H1 (cell line): ENCODE data around the gene NRXN2. TPM values are rescaled to one million over a fixed set of nuclear protein-coding genes. Genes with fewer than 3 reads are reported as not detected.
"Not testable (repeated sequence)": the region's sequence is repeated elsewhere in the genome, so short reads cannot be mapped to it uniquely, and the experiment has no call there.

ENCODE experiments used
- CTCF ChIA-PET: fragments of 300-600 bp; sonication (Branson Sonifier 250); formaldehyde crosslinking; loops from one replicate; lab custom pipeline; 2021; ENCODE audit not compliant: partially characterized antibody; lab: Charles Lee
- POLR2A ChIA-PET: fragments of 300-600 bp; sonication (Branson Sonifier 250); formaldehyde crosslinking; loops from one replicate; lab custom pipeline; 2021; ENCODE audit warnings: inconsistent platforms; ENCODE audit not compliant: partially characterized antibody; lab: Charles Lee
- DNase-seq, 2 experiments: peaks; one replicate each; pipeline versions ENCODE4 v3.0.0 to v3.0.0-alpha.2; 2010 to 2022; ENCODE audit warnings: low spot score in 2 of 2, low read depth in 1 of 2, mixed read lengths in 1 of 2
- FAIRE-seq: peaks from 2 replicates; lab custom pipeline; 2011; peaks lifted over from hg19 to GRCh38; lab: Jason Lieb, UNC
- H2AFZ ChIP-seq: 2 replicates; pipeline ENCODE4 v1.8.1; 2012; ENCODE audit warnings: low read length, inconsistent platforms
- H2AK5ac ChIP-seq: 2 replicates; pipeline ENCODE4 v1.6.1; 2013; ENCODE audit warnings: low read depth, low read length
- H2BK120ac ChIP-seq: replicated peaks from 2 replicates; pipeline ENCODE3; 2013; ENCODE audit warnings: low read depth, low read length, inconsistent platforms
- H2BK12ac ChIP-seq: 2 replicates; pipeline ENCODE4 v1.6.1; 2013; ENCODE audit warnings: low read depth, low read length
- H2BK15ac ChIP-seq: 2 replicates; pipeline ENCODE4 v1.6.1; 2013; ENCODE audit warnings: low read length
- H2BK20ac ChIP-seq: 2 replicates; pipeline ENCODE4 v1.6.1; 2013; ENCODE audit warnings: low read length
- H2BK5ac ChIP-seq: 2 replicates; pipeline ENCODE4 v1.6.1; 2013; ENCODE audit warnings: low read depth, low read length
- H3K14ac ChIP-seq: 2 replicates; pipeline ENCODE4 v1.6.1; 2013; ENCODE audit warnings: inconsistent platforms; ENCODE audit not compliant: insufficient read length
- H3K18ac ChIP-seq: 2 replicates; pipeline ENCODE4 v1.6.1; 2013; ENCODE audit warnings: low read length; ENCODE audit errors: extremely low read depth
- H3K23ac ChIP-seq: 2 replicates; pipeline ENCODE4 v1.6.1; 2013; ENCODE audit warnings: inconsistent platforms; ENCODE audit not compliant: insufficient read length
- H3K23me2 ChIP-seq: 2 replicates; pipeline ENCODE4 v1.6.1; 2013; ENCODE audit warnings: low read depth, low read length
- H3K27ac ChIP-seq: 2 replicates; pipeline ENCODE4 v1.6.1; 2011; ENCODE audit warnings: low read depth, low read length, inconsistent platforms
- H3K27me3 ChIP-seq, 4 experiments: replicated peaks in 1 of 4; 1 replicate in 1 of 4; 2 replicates in 3 of 4; pipeline versions ENCODE4 v1.6.1 to v1.8.1; 2011 to 2013; ENCODE audit warnings: low read length in 3 of 4, mild to moderate bottlenecking in 3 of 4, inconsistent platforms in 2 of 4, mixed read lengths in 2 of 4, moderate library complexity in 1 of 4; ENCODE audit not compliant: control insufficient read depth in 3 of 4, insufficient read depth in 3 of 4; ENCODE audit errors: extremely low read depth in 1 of 4
- H3K36me3 ChIP-seq, 4 experiments: 2 replicates each; pipeline versions ENCODE4 v1.6.1 to v1.8.1; 2011 to 2013; ENCODE audit warnings: mild to moderate bottlenecking in 4 of 4, low read length in 3 of 4, moderate library complexity in 2 of 4, control low read depth in 1 of 4, inconsistent platforms in 1 of 4; ENCODE audit not compliant: insufficient read depth in 4 of 4, control insufficient read depth in 2 of 4
- H3K4ac ChIP-seq: replicated peaks from 2 replicates; pipeline ENCODE3; 2013; ENCODE audit warnings: low read length, low read depth, mixed read lengths, inconsistent platforms; ENCODE audit not compliant: insufficient read length
- H3K4me1 ChIP-seq, 4 experiments: replicated peaks in 1 of 4; 1 replicate in 1 of 4; 2 replicates in 3 of 4; pipeline versions ENCODE4 v1.6.1 to v1.8.1; 2011 to 2013; ENCODE audit warnings: low read length in 3 of 4, inconsistent platforms in 2 of 4, mixed read lengths in 1 of 4; ENCODE audit not compliant: insufficient read depth in 4 of 4, control insufficient read depth in 3 of 4
- H3K4me2 ChIP-seq, 2 experiments: 2 replicates each; pipeline versions ENCODE4 v1.6.1 to v1.8.1; 2011 to 2013; ENCODE audit warnings: low read depth in 2 of 2, low read length in 2 of 2, control low read depth in 1 of 2, inconsistent platforms in 1 of 2, mild to moderate bottlenecking in 1 of 2; ENCODE audit not compliant: insufficient read depth in 1 of 2
- H3K4me3 ChIP-seq, 4 experiments: fragments of 200-600, 300-600 bp in 1 of 4; sonication (generic), shearing (Covaris generic), sonication (Bioruptor Twin) in 1 of 4; 2 replicates each; pipeline versions ENCODE4 v1.5.1 to v1.8.1; 2011 to 2016; ENCODE audit warnings: low read length in 4 of 4, low read depth in 3 of 4, control low read depth in 2 of 4, inconsistent platforms in 2 of 4, mild to moderate bottlenecking in 2 of 4, mixed read lengths in 1 of 4, moderate library complexity in 1 of 4; ENCODE audit not compliant: insufficient read depth in 2 of 4; ENCODE audit errors: extremely low read depth in 1 of 4
- H3K56ac ChIP-seq: replicated peaks from 2 replicates; pipeline ENCODE3; 2013; ENCODE audit warnings: low read depth, mild to moderate bottlenecking, mixed read lengths, low read length, inconsistent platforms; ENCODE audit not compliant: insufficient read length
- H3K79me1 ChIP-seq: 2 replicates; pipeline ENCODE4 v1.6.1; 2013; ENCODE audit warnings: low read depth, low read length, control low read depth
- H3K79me2 ChIP-seq, 2 experiments: 2 replicates each; pipeline versions ENCODE4 v1.6.1 to v1.8.1; 2012 to 2013; ENCODE audit warnings: low read length in 2 of 2, mild to moderate bottlenecking in 2 of 2, inconsistent platforms in 1 of 2; ENCODE audit not compliant: insufficient read depth in 2 of 2, control insufficient read depth in 1 of 2
- H3K9ac ChIP-seq, 4 experiments: replicated peaks in 1 of 4; 1 replicate in 1 of 4; 2 replicates in 3 of 4; pipeline versions ENCODE4 v1.6.1 to v1.8.1; 2011 to 2013; ENCODE audit warnings: low read depth in 3 of 4, low read length in 3 of 4, control low read depth in 2 of 4, mild to moderate bottlenecking in 2 of 4, moderate library complexity in 2 of 4, inconsistent platforms in 1 of 4; ENCODE audit errors: extremely low read depth in 1 of 4
- H3K9me3 ChIP-seq, 2 experiments: 2 replicates each; pipeline versions ENCODE4 v1.6.1 to v1.8.1; 2012 to 2013; ENCODE audit warnings: mild to moderate bottlenecking in 2 of 2, moderate library complexity in 2 of 2, control low read depth in 1 of 2, inconsistent platforms in 1 of 2, low read depth in 1 of 2, low read length in 1 of 2, mixed read lengths in 1 of 2; ENCODE audit not compliant: insufficient read depth in 2 of 2
- H4K20me1 ChIP-seq, 2 experiments: replicated peaks in 1 of 2; 2 replicates each; pipeline versions ENCODE3 to v1.8.1; 2011 to 2013; ENCODE audit warnings: inconsistent platforms in 2 of 2, low read length in 2 of 2, mild to moderate bottlenecking in 1 of 2; ENCODE audit not compliant: insufficient read depth in 2 of 2, control insufficient read depth in 1 of 2
- H4K5ac ChIP-seq: 2 replicates; pipeline ENCODE4 v1.6.1; 2013; ENCODE audit warnings: low read length, low read depth, mixed read lengths, inconsistent platforms; ENCODE audit not compliant: insufficient read length
- H4K8ac ChIP-seq: 2 replicates; pipeline ENCODE4 v1.8.0; 2013; ENCODE audit warnings: mild to moderate bottlenecking, moderate library complexity, low read length, inconsistent platforms; ENCODE audit not compliant: insufficient read depth; ENCODE audit errors: extremely low read depth
- H4K91ac ChIP-seq: replicated peaks from 2 replicates; pipeline ENCODE3; 2013; ENCODE audit warnings: low read length, mixed read lengths, inconsistent platforms; ENCODE audit not compliant: insufficient read length
- WGBS, 2 experiments: shearing (Covaris generic) in 1 of 2; methylation state at CpG; one replicate each; pipeline versions ENCODE4 v1.1.6 to v1.1.7; 2013 to 2015; ENCODE audit warnings: low lambda C conversion rate in 2 of 2, mixed read lengths in 2 of 2, inconsistent platforms in 1 of 2, low coverage in 1 of 2, missing lambda C conversion rate in 1 of 2; ENCODE audit not compliant: insufficient replicate concordance in 2 of 2, insufficient coverage in 1 of 2, insufficient read length in 1 of 2; ENCODE audit errors: extremely low coverage in 1 of 2, missing lambda C conversion rate in 1 of 2; 5-methylcytosine and 5-hydroxymethylcytosine counted together
- polyA plus RNA-seq, 7 experiments: library from polyadenylated mRNA; depleted of rRNA in 3 of 7; stranded (reverse) in 5 of 7; unstranded in 2 of 7; fragments of >200 nt in 5 of 7; fragments of 200-250 nt in 2 of 7; gene quantifications; 1 replicate in 5 of 7; 2 replicates in 1 of 7; 4 replicates in 1 of 7; pipeline versions ENCODE4 v1.2.1 to v1.2.3, GENCODE V29; 2011 to 2013; ENCODE audit warnings: missing spikeins in 2 of 7, mixed read lengths in 2 of 7
- total RNA-seq: library from RNA; stranded (reverse); fragmentation: NEBNext Ultra II Directional; extraction: Animal tissue kit (Norgen Biotek cat#: 25700); gene quantifications from 2 replicates; pipeline ENCODE4 v1.2.1, GENCODE V29; 2021

NRXN2 gene
- total and polyA plus RNA-seq, 2 of the 8 experiments (the other 6 are each of a cell fraction or from before 2014, with no cell fraction given): 1.3 to 11.5 TPM

DNA sequence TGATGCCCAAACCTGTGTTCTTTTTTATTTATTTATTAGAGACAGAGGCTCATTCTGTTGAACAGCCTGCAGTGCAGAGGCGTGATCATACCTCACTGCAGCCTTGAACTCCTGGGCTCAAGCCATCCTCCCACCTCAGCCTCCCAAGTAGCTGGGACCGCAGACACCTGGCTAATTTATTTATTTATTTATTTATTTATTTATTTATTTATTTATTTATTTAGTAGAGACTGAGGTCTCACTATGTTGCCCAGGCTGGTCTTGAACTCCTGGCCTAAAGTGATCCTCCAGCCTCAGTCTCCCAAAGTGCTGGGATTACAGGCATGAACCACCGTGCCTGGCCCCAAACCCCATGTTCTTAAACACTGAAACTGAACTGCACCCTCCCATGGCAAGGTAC lies 161.6 kb downstream of the NRXN2 start:
- H3K14ac ChIP-seq, H3K27ac ChIP-seq, H3K27me3 ChIP-seq, H4K8ac ChIP-seq, H4K20me1 ChIP-seq, H3K4ac ChIP-seq, H3K9ac ChIP-seq, H2BK5ac ChIP-seq, H3K23ac ChIP-seq, H4K91ac ChIP-seq, H2AK5ac ChIP-seq, H2BK15ac ChIP-seq, FAIRE-seq, H3K36me3 ChIP-seq, H3K56ac ChIP-seq, H3K18ac ChIP-seq, H3K79me2 ChIP-seq, DNase-seq, H3K9me3 ChIP-seq, H3K79me1 ChIP-seq, POLR2A ChIA-PET, H3K4me2 ChIP-seq, H3K23me2 ChIP-seq, H4K5ac ChIP-seq, H3K4me3 ChIP-seq, H2BK120ac ChIP-seq, H2AFZ ChIP-seq: not testable (repeated sequence)
- 0 out of 2 replicates have a peak overlapping the region, but pooled peaks have one; percentile 100 for H2BK12ac ChIP-seq
- 0 out of 2 replicates have a peak overlapping the region, but pooled peaks have one; percentile 18 for H2BK20ac ChIP-seq
- CTCF ChIA-PET: interaction anchor here (0.6 to 8.7 kb wide), 2 partner anchors 89 to 714 kb away, joined by 3 to 75 read pairs; no protein-coding TSS in a partner anchor
- 89% methylated on average over 3 of the region's 3 CpGs; no CpG with 5 or more reads in 1 of the 2 experiments for WGBS, 2 experiments
- H3K4me1 ChIP-seq: peaks cover 0 to 39% (median 25%) of the 10 kb centered on the region in 4 experiments; a peak in 6 of 7 replicates
